Keratinocyte (primary cell): ENCODE results near the gene GADD45GIP1. TPM values are rescaled to one million over a fixed set of nuclear protein-coding genes. Genes with fewer than 3 reads are reported as not detected.

Experiments used
- DNase-seq: peaks from one replicate; pipeline ENCODE4 v3.0.0-alpha.2; 2011; ENCODE audit warnings: low read depth, missing footprints, low spot score
- FAIRE-seq: peaks from 2 replicates; lab custom pipeline; 2011; peaks lifted over from hg19 to GRCh38; lab: Jason Lieb, UNC
- H2AFZ ChIP-seq: 2 replicates; pipeline ENCODE4 v1.6.0; 2012; ENCODE audit warnings: low read length, control low read depth, inconsistent platforms; ENCODE audit not compliant: control insufficient read depth
- H3K27ac ChIP-seq: 2 replicates; pipeline ENCODE4 v1.5.1; 2011; ENCODE audit warnings: low read length; ENCODE audit not compliant: control insufficient read depth, insufficient read depth
- H3K27me3 ChIP-seq: 3 replicates; pipeline ENCODE4 v1.6.0; 2011; ENCODE audit warnings: low read length; ENCODE audit not compliant: control insufficient read depth, insufficient read depth; ENCODE audit errors: extremely low read depth
- H3K36me3 ChIP-seq, 2 experiments: 2 replicates in 1 of 2; 3 replicates in 1 of 2; pipeline ENCODE4 v1.5.1; 2011; ENCODE audit warnings: low read length in 2 of 2, mild to moderate bottlenecking in 1 of 2; ENCODE audit not compliant: control insufficient read depth in 2 of 2, insufficient read depth in 2 of 2; ENCODE audit errors: extremely low read depth in 1 of 2
- H3K4me1 ChIP-seq: 3 replicates; pipeline ENCODE4 v1.5.1; 2011; ENCODE audit warnings: low read length; ENCODE audit not compliant: control insufficient read depth, insufficient read depth; ENCODE audit errors: extremely low read depth
- H3K4me2 ChIP-seq: 3 replicates; pipeline ENCODE4 v1.6.0; 2011; ENCODE audit warnings: low read depth, low read length; ENCODE audit not compliant: control insufficient read depth, insufficient read depth; ENCODE audit errors: extremely low read depth
- H3K4me3 ChIP-seq, 3 experiments: fragments of 200-600 bp in 1 of 3; sonication (generic) in 1 of 3; 2 replicates in 2 of 3; 3 replicates in 1 of 3; pipeline ENCODE4 v1.5.1; 2011 to 2016; ENCODE audit warnings: low read length in 3 of 3, mild to moderate bottlenecking in 3 of 3, control low read depth in 2 of 3, inconsistent platforms in 1 of 3, low read depth in 1 of 3, mixed read lengths in 1 of 3, mixed run types in 1 of 3, moderate library complexity in 1 of 3; ENCODE audit not compliant: control insufficient read depth in 2 of 3, insufficient read depth in 2 of 3; ENCODE audit errors: extremely low read depth in 1 of 3
- H3K79me2 ChIP-seq: 2 replicates; pipeline ENCODE4 v1.6.0; 2012; ENCODE audit warnings: low read length; ENCODE audit not compliant: control insufficient read depth, insufficient read depth
- H3K9ac ChIP-seq: 3 replicates; pipeline ENCODE4 v1.6.0; 2011; ENCODE audit warnings: low read length; ENCODE audit not compliant: control insufficient read depth, insufficient read depth; ENCODE audit errors: extremely low read depth
- H3K9me1 ChIP-seq: 3 replicates; pipeline ENCODE4 v1.6.0; 2011; ENCODE audit warnings: low read length; ENCODE audit not compliant: control insufficient read depth, insufficient read depth; ENCODE audit errors: extremely low read depth
- H3K9me3 ChIP-seq: 2 replicates; pipeline ENCODE4 v1.5.1; 2012; ENCODE audit warnings: low read depth, low read length; ENCODE audit not compliant: control insufficient read depth
- H4K20me1 ChIP-seq: 3 replicates; pipeline ENCODE4 v1.6.0; 2011; ENCODE audit warnings: low read length; ENCODE audit not compliant: control insufficient read depth, insufficient read depth; ENCODE audit errors: extremely low read depth
- EZH2 ChIP-seq: IDR thresholded peaks from one replicate; pipeline ENCODE4 v1.6.1; 2012; ENCODE audit warnings: inconsistent platforms, mild to moderate bottlenecking, low read length, moderate library complexity
- dilution Hi-C: fragments of 300-500 bp; cut with MboI; formaldehyde crosslinking; loops from one replicate; pipeline ENCODE4 v1.7.0; 2020; ENCODE audit warnings: low sequenced_read_pairs; ENCODE audit not compliant: extremely low pct_ligation_motif_present
- polyA plus RNA-seq, 5 experiments: library from polyadenylated mRNA; depleted of rRNA in 3 of 5; stranded (reverse) in 3 of 5; stranded (forward) in 1 of 5; unstranded in 1 of 5; fragments of >200 nt; gene quantifications; 1 replicate in 1 of 5; 2 replicates in 3 of 5; 3 replicates in 1 of 5; pipeline versions ENCODE4 v1.2.1 to v1.2.3, GENCODE V29; 2011 to 2012; ENCODE audit warnings: missing spikeins in 2 of 5, low read depth in 1 of 5, low replicate concordance in 1 of 5
- TF ChIP-seq, protein P1 (sequence below), 3 experiments: IDR thresholded peaks in 1 of 3; conservative IDR thresholded peaks in 1 of 3; optimal IDR thresholded peaks in 1 of 3; 2 replicates in 2 of 3; 3 replicates in 1 of 3; pipeline versions ENCODE3 to v1.5.1; 2011; ENCODE audit warnings: low read length in 3 of 3, mild to moderate bottlenecking in 3 of 3, moderate library complexity in 2 of 3, control low read depth in 1 of 3, inconsistent platforms in 1 of 3; ENCODE audit not compliant: insufficient read depth in 2 of 3; ENCODE audit errors: extremely low read depth in 1 of 3

The GADD45GIP1 gene
- polyA plus RNA-seq, 1 donor (not counting 4 experiments of a cell fraction or from before 2014, with no cell fraction given): 35.5 TPM

DNA sequence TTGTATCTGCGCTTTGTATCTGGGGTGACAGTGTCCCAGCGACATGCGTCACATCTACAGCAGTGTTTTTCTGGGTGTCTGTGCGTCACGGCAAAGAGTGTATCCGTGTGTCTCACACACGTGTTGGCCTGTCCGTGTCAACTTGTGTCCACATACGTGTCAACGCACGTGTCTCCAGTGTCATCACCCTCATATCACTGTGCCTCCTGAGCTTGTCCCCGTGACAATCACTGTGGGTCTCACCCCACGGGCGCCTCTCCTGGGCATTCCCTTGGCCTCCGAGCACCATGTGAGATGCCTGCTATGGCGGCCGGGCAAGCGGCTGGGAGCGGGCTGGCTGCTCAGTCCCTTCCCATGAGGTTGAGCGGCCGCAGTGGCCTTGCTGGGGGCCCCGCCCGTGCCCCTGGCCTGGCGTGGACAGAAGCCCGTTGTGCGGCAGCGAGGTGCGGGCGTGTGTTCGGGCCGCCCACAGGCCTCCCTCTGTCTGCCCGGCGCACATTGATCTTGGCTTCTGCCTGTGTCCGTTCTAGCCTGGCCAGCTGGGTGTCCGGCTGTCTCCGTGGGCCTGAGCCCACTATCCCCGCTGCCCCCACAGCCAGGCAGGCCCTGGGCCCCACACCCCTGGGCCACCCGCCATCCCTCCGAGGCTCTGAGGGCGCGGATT lies 44.6 kb upstream of the GADD45GIP1 start:
- DNase-seq: no peak

DNA sequence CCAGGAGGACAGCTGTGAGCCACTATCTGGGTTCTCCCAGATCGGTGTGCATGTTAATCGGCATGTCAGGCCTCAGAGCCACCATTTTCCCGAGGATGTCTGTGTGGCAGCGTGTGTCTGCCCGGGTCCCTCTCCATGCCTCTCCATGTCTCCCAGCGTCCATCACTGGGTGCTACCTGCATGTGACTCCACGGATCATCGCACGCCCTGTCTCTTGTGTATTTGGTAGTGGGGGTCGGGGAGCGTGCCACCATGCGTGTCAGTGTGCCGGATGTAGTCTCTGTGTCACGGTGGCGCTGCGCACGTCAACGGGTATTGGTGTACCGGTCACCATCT lies 44.1 kb upstream of the GADD45GIP1 start:
- Histone ChIP-seq H3K27ac (peak overlapping the region; percentile 57), H3K4me3 (peak overlapping the region in 2 of 3 experiments; percentile 19 to 47), H3K27me3 (no peaks in the 10 kb centered on the region), H3K4me1 (peaks cover 71% of the 10 kb centered on the region), H3K9me3 (no peaks in the 10 kb centered on the region), H3K36me3 (peaks cover 0 to 9% of the 10 kb centered on the region in 2 experiments), H2AFZ (peak overlapping the region; percentile 78), H3K79me2 (peaks cover 72% of the 10 kb centered on the region), H3K9me1 (no peaks in the 10 kb centered on the region), H3K4me2 (peak overlapping the region; percentile 76), H3K9ac (peak overlapping the region; percentile 73), H4K20me1 (no peaks in the 10 kb centered on the region)
- FAIRE-seq: peak; percentile 61
- dilution Hi-C loops: no loop called here
- DNase-seq: no peak
- TF ChIP-seq, protein P1, sequence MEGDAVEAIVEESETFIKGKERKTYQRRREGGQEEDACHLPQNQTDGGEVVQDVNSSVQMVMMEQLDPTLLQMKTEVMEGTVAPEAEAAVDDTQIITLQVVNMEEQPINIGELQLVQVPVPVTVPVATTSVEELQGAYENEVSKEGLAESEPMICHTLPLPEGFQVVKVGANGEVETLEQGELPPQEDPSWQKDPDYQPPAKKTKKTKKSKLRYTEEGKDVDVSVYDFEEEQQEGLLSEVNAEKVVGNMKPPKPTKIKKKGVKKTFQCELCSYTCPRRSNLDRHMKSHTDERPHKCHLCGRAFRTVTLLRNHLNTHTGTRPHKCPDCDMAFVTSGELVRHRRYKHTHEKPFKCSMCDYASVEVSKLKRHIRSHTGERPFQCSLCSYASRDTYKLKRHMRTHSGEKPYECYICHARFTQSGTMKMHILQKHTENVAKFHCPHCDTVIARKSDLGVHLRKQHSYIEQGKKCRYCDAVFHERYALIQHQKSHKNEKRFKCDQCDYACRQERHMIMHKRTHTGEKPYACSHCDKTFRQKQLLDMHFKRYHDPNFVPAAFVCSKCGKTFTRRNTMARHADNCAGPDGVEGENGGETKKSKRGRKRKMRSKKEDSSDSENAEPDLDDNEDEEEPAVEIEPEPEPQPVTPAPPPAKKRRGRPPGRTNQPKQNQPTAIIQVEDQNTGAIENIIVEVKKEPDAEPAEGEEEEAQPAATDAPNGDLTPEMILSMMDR (optimal IDR thresholded peaks at IDR 0.05 in 1 of 3, IDR thresholded peaks at IDR 0.05 in 1 of 3, conservative IDR thresholded peaks at IDR 0.05 in 1 of 3; ENCODE audit: extremely low read depth in 1 of 3, insufficient read depth in 2 of 3, low read length in 3 of 3): peak in 1 of 3 experiments; percentile 22
- no peak for TF ChIP-seq EZH2

More for the DNA sequence above, 44.6 kb upstream of the GADD45GIP1 start:
- Histone ChIP-seq H3K4me2 (peak overlapping the region; percentile 76), H3K9me3 (no peaks in the 10 kb centered on the region), H3K27ac (peak overlapping the region; percentile 57), H3K9ac (peak overlapping the region; percentile 73), H3K36me3 (peaks cover 0 to 9% of the 10 kb centered on the region in 2 experiments), H3K4me3 (peak overlapping the region in 2 of 3 experiments; percentile 19 to 47), H3K4me1 (peaks cover 74% of the 10 kb centered on the region), H3K79me2 (peaks cover 73% of the 10 kb centered on the region), H4K20me1 (no peaks in the 10 kb centered on the region), H3K27me3 (no peaks in the 10 kb centered on the region), H3K9me1 (no peaks in the 10 kb centered on the region), H2AFZ (peak overlapping the region; percentile 78)
- dilution Hi-C loops: no loop called here
- TF ChIP-seq EZH2: no peak
- TF ChIP-seq, protein P1 (optimal IDR thresholded peaks at IDR 0.05 in 1 of 3, IDR thresholded peaks at IDR 0.05 in 1 of 3, conservative IDR thresholded peaks at IDR 0.05 in 1 of 3; ENCODE audit: extremely low read depth in 1 of 3, insufficient read depth in 2 of 3, low read length in 3 of 3): no peak
- FAIRE-seq: peak; percentile 43
